Activated CD4-positive, alpha-beta T cell treated with anti-CD3 and anti-CD28 coated beads, Interleukin-2, Interleukin-4, amounts not matched to agents 100 ng/mL and 50 ng/mL, durations not matched to agents 16 hours and 8 hours (primary cell): ENCODE data around the gene NUDT2.

Source experiments
- DNase-seq: peaks from one replicate; pipeline ENCODE4 v3.0.0-alpha.2; 2020; ENCODE audit warnings: low spot score

NUDT2 gene

DNA sequence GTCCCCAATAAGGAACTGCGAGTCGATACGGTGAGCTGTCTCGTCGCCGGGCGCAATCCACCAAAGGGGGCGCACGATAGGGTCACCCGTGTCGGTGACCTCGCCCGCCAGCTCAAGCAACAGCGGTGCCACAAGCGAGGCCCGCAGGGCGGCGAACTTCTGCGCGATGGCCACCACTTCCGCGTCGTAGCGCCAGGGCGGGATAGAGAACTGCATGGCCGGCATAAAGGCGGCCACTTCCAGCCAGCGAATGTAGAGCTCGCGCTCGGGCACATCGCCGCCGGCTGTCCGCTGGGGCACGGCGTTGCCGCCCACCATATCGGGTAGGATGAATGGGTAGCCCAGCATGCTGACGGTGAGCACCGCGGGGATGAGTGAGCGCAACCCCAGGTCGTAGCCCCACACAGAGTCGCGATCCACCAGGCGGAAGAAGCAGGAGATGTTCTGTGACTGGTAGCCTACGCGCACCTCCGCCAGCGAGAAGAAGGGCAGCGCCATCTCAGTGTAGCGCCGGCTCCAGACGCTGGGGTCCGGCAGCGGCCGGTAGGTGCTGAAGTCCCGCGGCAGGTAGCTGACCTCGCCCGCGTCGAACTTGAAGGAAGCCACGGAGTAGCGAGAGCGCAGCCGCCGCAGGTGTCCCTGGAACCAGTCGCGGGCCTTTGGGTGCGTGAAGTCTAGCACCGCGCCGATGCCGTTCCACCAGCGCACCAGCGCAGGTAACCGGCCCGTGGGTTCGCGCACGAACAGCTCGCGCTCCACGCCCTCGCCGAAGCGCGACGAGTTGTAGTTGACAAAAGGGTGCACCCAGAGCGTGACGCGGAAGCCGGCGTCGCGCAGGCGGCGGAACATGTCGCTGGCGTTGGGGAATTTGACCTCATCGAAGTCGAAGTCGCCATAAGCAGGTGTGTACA lies 41.9 kb downstream of the NUDT2 start:
- no peak for DNase-seq

DNA sequence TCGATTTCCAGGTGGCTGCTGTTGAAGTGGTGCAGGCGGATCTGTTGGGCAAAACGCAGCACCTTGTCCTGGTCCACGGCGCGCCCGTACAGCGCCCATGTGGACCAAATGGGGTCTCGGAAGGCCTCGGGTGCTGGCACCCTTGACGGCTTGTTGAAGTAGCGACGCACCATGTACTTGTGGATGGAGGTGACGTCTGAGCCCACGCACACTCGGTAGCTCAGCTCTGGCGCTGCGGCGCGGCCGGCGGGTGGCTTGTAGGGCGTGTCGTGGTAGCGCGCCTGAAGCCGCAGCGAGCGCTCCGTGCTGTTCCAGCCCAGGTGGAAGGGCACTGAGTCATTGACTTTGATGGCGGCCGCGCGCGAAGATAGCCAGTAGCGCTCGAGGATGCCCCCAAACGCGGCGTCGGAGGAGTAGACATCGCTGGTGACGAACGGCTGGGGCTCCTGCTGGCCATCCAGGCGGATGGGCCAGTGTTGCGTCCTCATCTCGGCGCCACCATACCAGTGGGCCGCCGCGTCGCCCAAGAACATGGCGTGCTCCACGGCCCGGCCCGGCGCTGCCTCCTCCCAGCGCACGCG lies 42.6 kb downstream of the NUDT2 start:
- DNase-seq, result no peak

DNA sequence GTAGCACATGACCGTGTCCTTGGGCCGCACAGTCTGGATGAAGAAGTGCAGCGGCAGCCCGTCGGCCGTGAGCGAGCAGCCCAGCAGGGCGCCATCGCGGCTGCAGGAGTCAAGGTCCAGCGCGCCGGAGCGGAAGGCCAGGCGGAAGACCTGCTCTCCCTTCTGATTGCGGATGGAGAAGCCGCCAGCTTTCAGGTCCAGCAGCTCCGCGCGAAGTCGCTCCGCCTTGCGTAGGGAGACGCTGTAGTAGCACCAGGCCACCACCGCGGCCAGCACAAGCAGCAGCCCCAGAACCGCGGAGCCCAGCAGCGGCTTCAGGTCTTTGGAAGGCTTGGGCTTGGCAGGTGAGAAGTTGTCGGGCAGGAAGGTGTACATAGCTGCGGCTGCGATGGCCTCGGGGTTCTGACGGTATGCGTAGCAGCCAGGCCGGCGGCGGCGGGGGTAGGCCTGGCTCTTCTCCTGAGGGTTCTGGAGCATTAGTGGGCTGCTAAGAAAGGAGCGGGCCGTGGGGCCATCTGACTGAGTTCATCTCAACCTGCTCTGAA lies 43.2 kb downstream of the NUDT2 start:
- DNase-seq, result no peak

DNA sequence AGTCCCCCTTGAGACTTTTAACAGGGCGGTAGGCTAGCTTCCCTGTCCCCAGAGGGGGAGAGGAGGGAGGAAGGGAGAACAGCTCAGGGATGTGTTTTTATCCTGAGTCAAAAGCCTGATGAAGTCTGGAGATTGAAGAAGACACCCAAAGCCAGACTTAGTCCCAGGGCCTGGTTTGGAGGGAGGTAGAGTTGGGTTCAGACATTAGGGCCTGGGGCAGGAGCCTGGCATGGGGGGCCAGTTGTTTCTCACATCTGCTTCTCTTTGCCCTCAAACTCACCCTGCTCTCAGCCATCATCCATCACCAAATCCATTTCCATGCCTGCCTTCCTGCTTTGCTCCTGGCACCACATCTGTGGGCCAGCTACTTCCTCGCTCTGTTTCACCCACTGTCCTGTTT lies 44.4 kb downstream of the NUDT2 start:
- no peak for DNase-seq

DNA sequence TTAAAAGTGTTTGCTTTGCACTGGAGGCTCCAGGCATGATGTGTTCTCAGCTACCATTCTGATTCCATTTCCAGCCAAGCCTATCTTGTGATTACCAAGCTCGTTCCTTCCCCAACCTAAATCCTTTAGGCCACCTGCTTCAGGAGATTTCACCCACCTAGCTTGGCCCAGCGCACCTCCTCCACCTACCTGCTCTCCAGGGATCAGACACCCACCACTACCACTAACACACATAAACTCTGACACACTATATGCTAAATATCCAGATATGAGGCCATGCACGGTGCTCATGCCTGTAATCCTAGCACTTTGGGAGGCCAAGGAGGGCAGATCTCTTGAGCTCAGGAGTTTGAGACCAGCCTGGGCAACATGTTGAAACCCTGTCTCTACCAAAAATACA lies 45.0 kb downstream of the NUDT2 start:
- DNase-seq, result no peak

DNA sequence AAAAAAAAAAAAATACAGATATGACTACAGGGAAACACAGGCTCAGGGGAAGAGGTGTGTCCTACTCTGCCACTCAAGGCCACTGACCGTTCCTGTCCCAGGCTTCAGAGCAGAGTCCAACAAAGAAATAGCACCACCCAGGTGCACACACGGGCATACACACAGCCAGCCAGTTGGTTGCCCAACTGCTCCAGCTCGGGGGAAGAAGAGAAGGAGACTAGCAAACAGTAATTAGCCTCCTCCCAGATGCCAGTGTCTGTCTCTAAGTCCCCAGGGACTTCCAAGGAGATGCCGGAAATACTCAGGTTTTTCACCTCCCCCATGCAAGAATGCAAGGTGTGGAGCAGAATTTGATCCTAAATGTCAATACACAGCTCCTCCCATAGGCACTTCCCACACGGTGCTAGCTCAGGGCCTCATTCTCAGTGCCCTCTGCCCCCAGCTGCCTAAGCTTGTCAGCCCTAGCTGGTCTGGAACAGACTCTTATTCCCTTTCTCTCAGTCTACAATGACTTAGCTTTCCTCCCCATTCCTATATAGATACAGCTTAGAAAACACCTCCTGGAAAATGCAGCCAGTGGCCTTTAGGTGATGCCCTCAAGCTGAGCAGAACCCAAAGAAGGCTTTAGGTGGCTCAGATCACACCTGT lies 45.7 kb downstream of the NUDT2 start:
- no peak for DNase-seq

DNA sequence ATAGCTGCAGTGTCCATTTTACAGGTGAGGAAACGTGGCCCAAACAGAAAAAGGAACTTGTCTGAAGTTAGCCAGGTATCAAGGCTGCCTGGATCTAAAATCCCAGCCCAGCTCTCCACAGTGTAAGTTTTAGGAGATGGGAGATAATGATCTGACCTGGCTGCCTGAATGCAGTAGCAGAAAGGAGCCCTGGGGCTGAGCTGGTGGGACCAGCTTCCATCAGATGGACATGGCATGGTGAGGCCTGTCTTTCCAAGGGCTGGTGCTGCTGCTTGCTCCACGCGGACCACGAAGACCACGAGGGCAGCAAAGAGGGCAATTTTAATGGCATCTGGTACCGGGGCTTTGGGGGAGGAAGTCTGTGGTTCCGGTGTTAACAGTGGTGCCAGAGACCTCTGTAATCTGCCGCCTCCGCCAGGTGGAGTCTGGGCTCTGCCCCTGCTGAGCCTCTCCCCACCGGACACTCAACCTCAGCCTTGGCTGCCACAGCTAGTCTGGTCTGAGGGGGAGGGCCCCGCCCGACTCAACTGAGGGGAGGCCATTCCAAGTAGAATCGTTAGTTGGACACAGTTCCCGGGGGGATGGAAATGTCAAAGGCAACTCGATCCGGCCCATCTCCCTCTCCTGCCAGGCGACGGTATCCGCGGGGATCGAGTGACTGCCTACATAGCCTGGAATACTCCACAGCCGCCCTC lies 46.7 kb downstream of the NUDT2 start:
- peak; percentile 50 for DNase-seq

DNA sequence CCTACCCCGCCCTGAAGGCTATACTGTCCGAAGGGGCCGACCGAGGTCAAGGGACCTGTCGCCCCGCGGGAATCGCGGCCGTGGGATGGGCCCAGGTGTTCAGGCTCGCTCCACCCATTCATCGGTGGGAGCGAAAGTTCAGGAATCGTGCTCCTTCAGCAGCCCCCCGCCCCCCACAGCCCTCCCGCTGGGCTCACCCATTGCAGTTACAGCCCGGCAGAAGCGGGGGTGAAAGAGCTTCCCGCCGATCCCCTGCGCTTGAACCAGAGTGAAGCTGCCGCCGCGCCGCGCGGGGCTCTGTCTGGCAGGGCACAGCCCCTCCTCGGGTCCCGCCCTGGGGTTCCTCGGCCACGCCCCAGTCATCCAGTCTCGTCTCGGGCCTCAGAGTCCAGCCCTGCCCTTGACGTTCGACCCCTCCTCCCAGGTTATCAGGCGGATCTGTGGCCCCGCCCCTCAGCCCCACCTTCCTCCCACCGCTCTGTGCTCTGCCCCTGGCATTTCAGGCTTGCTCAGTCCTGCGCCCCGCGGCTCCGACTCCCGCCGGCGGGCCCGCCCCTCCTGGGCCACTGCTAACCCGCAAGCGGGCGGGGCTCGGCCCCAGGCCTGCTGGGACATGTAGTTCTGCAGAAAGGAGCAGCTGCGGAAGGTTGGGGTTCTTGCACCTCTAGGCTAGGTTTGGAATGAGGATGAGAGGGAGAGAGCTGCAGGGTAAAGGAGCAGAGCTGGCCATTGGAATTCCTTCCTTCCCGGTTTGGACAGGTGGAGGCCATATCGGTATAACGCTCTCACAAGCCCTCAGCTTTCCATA lies 47.4 kb downstream of the NUDT2 start, which contains the start of gene MYORG:
TSS of gene MYORG (minus strand) at position 303 of the 808 bp plus-strand sequence. CDS start 3,955 bp downstream, outside the sequence.
- DNase-seq, result peak; percentile 97

DNA sequence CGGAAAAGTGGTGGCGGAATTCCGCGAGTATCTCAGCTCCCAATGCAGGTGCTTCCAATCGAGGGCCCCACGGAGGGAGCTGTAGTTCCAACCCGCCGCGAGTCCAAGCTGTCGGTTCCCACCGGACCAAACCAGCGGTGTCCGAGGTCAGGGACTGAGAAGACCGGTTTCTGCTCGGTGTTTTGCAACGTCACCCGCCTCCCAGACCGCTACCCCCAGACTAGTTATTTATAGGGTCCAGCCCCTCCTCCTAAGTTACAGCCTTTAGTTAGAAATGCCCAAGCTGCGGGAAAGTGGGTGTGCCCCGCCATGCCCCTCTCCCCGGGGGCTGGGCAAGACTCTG lies 48.0 kb downstream of the NUDT2 start:
- no peak for DNase-seq

DNA sequence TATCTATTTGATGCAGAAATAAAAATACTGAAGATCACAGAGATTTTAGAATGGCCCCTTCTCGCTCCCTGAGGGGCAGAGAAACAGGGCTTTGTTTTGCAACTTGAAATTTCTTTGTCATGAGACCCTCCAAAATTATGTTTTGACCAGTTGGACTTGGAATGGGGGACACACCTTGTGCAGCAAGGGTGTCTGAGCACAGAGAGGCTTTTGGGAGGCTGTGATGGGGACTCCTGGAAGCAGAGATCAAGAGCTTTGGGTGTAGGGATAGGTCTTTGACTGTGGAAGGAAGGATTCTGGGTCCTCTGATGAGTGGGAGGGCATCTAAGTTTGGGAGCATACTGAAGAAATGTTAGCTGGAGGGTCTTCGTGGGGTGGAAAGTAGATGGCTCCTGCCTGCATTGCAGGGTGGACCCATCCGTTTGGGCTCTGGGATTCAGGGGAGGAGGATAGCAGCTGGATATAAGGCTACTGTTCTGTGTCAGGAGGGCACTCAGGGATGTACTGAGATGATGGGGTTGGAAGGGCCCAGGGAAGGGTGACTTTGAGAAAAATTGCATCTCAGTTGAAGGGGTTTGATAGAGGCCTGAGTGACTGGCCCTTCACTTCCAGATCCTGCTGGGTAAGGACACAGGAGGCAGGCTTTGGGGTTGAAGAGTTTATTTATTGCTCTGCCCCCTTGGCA lies 49.1 kb downstream of the NUDT2 start:
- no peak for DNase-seq

DNA sequence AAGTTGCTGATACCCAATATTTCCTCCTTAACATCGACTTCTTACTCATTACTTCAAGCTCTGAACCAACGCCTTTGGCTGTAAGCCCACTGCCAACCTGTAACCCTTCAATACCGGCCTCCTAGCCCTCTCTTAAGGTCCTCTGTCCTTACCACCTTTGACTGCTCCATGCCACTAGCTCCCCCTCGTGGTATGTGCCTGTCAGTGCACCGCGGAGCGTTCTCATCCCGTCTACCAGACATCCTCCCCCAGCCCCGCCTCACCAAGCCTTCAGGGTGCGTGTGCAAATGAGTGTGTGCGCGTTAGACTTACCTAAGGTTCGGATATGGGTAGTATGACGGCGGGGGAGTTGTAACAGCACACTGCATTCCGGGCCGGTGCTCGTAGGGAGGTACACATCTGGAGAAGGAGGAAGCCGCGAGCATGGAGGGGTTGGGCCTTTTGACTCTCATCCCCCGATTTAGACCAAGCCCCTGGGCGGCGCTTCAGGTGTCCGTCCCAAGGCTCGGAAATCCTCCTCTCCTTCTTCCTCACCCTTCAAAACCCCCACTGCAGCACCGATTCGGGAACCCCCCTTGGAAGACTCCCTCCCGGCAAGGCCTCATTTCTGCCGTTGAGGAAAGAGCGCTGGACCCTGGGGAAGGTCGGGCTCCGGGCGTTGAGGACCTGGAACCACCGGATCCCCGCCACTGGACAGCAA lies 50.1 kb downstream of the NUDT2 start:
- peak; percentile 93 for DNase-seq

DNA sequence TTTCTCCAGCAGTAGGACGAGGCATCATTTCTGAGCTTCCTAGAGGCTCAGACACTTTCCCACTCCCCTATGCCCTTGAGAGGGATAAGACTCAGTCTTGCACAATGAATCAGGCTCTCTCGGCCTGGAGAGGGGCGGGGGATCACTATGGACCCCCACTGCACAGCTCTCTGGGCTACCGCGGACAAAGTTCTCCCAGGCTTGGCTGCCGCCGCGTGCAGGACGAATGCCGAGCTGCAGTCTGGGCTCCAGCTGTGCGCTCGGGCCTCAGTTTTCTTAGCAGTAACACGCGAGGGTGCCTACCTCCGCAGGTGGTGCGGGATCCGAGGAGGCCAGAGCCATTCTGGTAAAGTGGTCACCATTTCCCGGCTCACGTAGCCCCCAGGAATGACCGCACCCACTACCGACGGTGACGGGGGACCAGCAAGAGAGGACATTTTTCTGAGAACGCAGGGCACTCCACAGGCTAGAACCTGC lies 50.7 kb downstream of the NUDT2 start:
- DNase-seq, result no peak

DNA sequence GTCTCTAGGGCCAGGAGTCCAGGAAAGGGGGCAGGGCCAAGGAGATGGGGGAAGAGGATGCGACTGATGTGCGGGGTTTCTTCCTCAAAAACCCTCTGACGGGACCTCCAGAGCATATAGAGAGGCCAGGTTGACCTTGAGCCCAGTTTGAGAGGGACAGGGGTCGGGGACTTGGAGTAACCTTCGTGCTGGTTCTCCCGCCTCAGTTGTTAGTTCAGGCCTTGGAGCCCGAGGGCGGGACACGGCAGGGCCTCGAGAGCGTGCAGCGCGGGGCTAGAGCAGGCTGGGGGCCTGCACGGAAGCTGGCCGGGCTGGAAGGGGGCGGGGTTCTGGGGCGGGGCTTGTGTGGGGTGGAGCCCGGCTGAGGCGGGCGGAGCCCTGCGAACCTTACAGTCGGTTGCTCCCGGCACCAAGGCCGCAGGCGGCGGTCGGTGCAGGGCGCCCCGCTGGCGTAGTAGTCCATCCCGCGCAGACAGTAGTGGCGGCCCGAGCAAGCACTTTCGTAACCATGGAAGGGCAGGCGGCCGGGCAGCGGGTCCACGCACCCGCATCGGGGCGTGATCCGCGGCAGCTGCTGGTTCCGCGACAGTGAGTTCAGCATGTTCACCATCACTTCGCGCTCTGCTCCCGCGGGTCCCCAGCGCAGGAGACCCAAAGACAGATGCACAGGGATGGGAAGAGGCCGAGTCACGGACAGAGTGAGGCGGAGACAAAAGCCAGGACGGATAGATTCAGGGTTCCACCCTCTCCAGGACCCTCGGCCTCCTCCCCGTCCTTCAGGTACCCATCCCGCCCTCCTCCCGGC lies 51.3 kb downstream of the NUDT2 start:
- DNase-seq, result peak; percentile 77

DNA sequence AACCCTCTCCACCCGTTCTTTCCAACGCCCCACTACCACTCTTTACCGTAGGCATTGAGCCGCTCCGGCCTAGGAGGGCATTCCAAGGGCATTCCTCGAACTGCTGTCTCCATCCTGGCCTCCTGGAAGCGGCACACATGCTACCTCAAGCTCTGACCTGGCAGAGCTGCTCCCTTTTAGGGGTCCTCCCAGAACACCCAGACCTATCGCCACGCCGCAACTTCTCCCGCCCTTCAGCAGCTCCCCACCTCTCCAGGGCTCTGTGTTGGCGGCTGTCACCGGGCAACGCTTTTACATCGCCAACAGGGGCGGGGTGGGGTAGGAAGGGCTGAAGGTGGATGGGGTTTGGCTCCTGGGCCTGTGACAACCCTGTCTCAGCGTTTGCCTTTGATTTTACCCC lies 52.0 kb downstream of the NUDT2 start:
- DNase-seq, result no peak

DNA sequence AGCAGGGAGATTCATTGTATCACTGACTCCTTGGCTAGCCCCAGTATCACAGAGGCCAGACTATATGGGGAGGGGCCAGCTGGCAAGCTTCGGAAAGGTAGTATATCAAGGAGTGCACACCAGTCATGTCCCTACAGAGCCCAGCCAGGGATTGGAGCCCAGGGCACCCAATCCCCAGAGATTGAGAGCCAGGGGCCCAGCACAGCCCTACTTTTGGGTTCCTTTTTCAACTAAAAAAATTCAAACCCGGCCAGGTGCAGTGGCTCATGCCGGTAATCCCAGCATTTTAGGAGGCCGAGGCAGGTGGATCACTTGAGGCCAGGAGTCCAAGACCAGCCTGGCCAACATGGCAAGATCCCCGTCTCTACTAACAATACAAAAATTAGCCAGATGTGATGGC lies 52.7 kb downstream of the NUDT2 start:
- no peak for DNase-seq

DNA sequence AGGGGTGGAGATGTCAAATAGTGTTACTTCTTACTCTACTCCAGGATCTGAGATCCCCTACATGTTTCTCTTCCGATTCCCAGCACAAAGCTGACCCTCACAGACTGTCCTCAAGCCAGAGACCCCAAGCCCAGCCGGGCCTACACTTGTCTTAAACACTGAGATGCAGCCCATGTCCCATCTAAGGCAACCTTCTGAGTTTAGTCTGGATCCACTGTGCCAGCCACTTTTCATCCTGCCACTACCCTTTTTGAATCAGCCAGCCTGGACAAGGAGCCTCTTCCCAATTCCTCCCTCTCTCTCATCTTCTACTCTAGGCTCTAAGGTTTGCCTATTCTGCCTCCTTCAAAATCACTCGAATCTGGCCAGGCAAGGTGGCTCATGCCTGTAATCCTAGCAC lies 53.5 kb downstream of the NUDT2 start:
- no peak for DNase-seq

DNA sequence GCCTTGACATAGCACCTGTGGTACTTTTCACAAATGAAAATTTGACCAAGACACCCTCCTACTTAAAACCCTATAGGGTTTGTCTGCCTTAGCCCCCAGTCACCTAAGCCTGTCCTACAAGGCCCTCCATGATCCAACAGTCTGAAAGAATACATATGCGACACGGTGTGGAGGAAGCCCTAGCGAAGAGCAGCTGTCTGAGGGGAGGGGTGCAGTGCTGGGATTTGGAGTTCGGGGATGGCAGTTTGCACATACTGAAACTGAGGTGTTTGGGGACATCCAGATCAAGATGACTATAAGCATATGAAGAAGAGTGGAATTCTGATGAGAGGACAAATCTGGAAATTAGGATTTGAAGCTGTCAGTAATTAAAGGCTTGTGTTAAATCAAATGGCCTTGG lies 54.5 kb downstream of the NUDT2 start:
- DNase-seq, result no peak

DNA sequence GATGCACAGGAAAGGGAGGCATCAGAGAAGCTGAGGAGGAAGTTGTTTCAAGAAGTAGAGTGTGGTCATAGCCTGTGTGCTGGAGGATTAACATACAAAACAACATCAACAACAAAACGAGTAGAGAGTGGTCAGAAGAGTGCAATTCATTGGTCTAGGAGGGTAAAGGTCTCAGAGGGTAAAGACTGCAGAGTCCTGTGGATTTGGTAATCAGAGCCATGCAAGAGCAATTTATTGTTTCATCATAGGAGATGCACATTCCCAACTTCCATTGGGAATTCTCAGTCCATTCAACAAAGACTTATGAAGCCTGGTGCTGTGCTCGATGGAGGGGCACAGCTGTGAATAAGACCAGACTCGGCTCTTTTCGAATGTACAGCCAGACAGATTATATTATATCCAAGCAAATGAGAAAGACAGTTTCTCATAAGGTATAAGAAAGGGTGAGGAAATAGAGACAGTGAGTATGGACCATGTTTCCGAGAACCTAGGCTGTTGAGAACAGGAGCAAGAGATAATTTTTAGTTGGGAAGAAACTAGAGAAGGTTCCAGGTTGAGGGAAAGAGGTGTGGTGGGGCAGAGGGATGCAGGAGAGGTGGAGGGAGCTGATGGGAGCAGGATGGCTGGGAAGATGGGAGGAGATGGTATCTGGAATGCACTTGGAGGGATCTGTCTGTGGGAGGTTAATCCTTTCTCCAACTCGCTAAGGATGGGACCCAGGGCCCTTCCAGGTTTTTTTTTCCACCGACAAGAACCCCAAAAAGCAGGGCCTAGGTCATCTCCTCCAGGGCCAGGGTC lies 55.2 kb downstream of the NUDT2 start:
- no peak for DNase-seq
